Activated CD4-positive, alpha-beta T cell treated with anti-CD3 and anti-CD28 coated beads for 36 hours (primary cell): ENCODE results near the gene SLC35F1. TPM values are rescaled to one million over a fixed set of nuclear protein-coding genes. Genes with fewer than 3 reads are reported as not detected.

ENCODE experiments used
- ATAC-seq: fragments of 200-7000 bp; cut with Tn5 transposase; one replicate; pipeline ENCODE4 v1.10.0; 2021; ENCODE audit warnings: mild to moderate bottlenecking, moderate library complexity
- CTCF ChIA-PET: fragments of 350-600 bp; sonication (Branson Sonifier 250); formaldehyde crosslinking; loops from one replicate; lab custom pipeline; 2021; ENCODE audit warnings: antibody characterized with exemption; lab: Charles Lee
- POLR2A ChIA-PET: fragments of 350-600 bp; sonication (Branson Sonifier 250); formaldehyde crosslinking; loops from one replicate; lab custom pipeline; 2021; ENCODE audit warnings: antibody characterized with exemption, inconsistent platforms; lab: Charles Lee
- DNase-seq: peaks from one replicate; pipeline ENCODE4 v3.0.0-alpha.2; 2020
- H3K27ac Mint-ChIP-seq: one replicate; pipeline ENCODE4 v1.8.0; 2021; ENCODE audit warnings: mixed read lengths
- H3K27me3 Mint-ChIP-seq: one replicate; pipeline ENCODE4 v1.8.0; 2021; ENCODE audit warnings: mixed read lengths
- H3K36me3 Mint-ChIP-seq: one replicate; pipeline ENCODE4 v1.8.0; 2021; ENCODE audit warnings: low read depth, mixed read lengths
- H3K4me1 Mint-ChIP-seq: one replicate; pipeline ENCODE4 v1.8.0; 2021; ENCODE audit warnings: mixed read lengths
- H3K4me3 Mint-ChIP-seq: one replicate; pipeline ENCODE4 v1.8.0; 2021; ENCODE audit warnings: mild to moderate bottlenecking, moderate library complexity, mixed read lengths
- H3K9me3 Mint-ChIP-seq: one replicate; pipeline ENCODE4 v1.8.0; 2021; ENCODE audit warnings: low read depth, mixed read lengths
- intact Hi-C, 2 experiments: fragments of 100-400 bp; cut with DNase I in 1 of 2; cut with micrococcal nuclease in 1 of 2; formaldehyde crosslinking; loops; one replicate each; pipeline versions ENCODE4 v1.14.2 to v1.15.1; 2022 to 2024; cut with DNase I, micrococcal nuclease
- total RNA-seq, 2 experiments: library from RNA; stranded (reverse); gene quantifications; one replicate each; pipeline ENCODE4 v1.2.3, GENCODE V29; 2021

SLC35F1 gene
- total RNA-seq, 2 experiments from 2014 or later: 0.18 to 0.23 TPM

- H3K36me3 Mint-ChIP-seq: no peaks in the 10 kb centered on the region
- no peaks in the 10 kb centered on the region for H3K4me1 Mint-ChIP-seq
- H3K27me3 Mint-ChIP-seq: no peaks in the 10 kb centered on the region
- POLR2A ChIA-PET: no interaction called here
- H3K4me3 Mint-ChIP-seq: no peak overlapping the region
- H3K27ac Mint-ChIP-seq: no peak overlapping the region
- ATAC-seq (no peak), DNase-seq (no peak)
- intact Hi-C loops: no loop called here
- no peaks in the 10 kb centered on the region for H3K9me3 Mint-ChIP-seq
- CTCF ChIA-PET: interaction anchor here (1.1 kb wide), 1 partner anchor 461 kb away, joined by 3 read pairs; no protein-coding TSS in a partner anchor
These were observed 413.0 kb downstream of the SLC35F1 start for GRCh38 chr6:118319894-118320649.

- H3K27me3 Mint-ChIP-seq: no peaks in the 10 kb centered on the region
- H3K4me1 Mint-ChIP-seq: no peaks in the 10 kb centered on the region
- H3K4me3 Mint-ChIP-seq: no peak overlapping the region
- no peak overlapping the region for H3K27ac Mint-ChIP-seq
- no peaks in the 10 kb centered on the region for H3K9me3 Mint-ChIP-seq
- CTCF ChIA-PET: interaction anchor here (0.6 to 1.1 kb wide), 2 partner anchors 459 to 460 kb away, joined by 3 read pairs; no protein-coding TSS in a partner anchor
- intact Hi-C loops: no loop called here
- no peaks in the 10 kb centered on the region for H3K36me3 Mint-ChIP-seq
- POLR2A ChIA-PET: no interaction called here
- ATAC-seq (no peak), DNase-seq (no peak)
These were observed 413.6 kb downstream of the SLC35F1 start for GRCh38 chr6:118320652-118321051.

GRCh38 chr6:118324116-118324515, 417.1 kb downstream of the SLC35F1 start:
- no peaks in the 10 kb centered on the region for H3K27me3 Mint-ChIP-seq
- ChIA-PET POLR2A (no interaction called here), CTCF (no interaction called here)
- H3K9me3 Mint-ChIP-seq: no peaks in the 10 kb centered on the region
- intact Hi-C loops: no loop called here
- DNase-seq (no peak), ATAC-seq (no peak)
- H3K36me3 Mint-ChIP-seq: no peaks in the 10 kb centered on the region
- H3K27ac Mint-ChIP-seq: no peak overlapping the region
- H3K4me1 Mint-ChIP-seq: no peaks in the 10 kb centered on the region
- H3K4me3 Mint-ChIP-seq: no peak overlapping the region

- no peak overlapping the region for H3K4me3 Mint-ChIP-seq
- intact Hi-C loops: no loop called here
- CTCF ChIA-PET: interaction anchor here (0.8 kb wide), 1 partner anchor 857 kb away, joined by 3 read pairs; no protein-coding TSS in a partner anchor
- no peaks in the 10 kb centered on the region for H3K4me1 Mint-ChIP-seq
- DNase-seq (no peak), ATAC-seq (no peak)
- no peaks in the 10 kb centered on the region for H3K9me3 Mint-ChIP-seq
- H3K27me3 Mint-ChIP-seq: no peaks in the 10 kb centered on the region
- no peak overlapping the region for H3K27ac Mint-ChIP-seq
- POLR2A ChIA-PET: no interaction called here
- H3K36me3 Mint-ChIP-seq: no peaks in the 10 kb centered on the region
These were observed 418.3 kb downstream of the SLC35F1 start for GRCh38 chr6:118325220-118325860.

- H3K27ac Mint-ChIP-seq: no peak overlapping the region
- CTCF ChIA-PET: no interaction called here
- ATAC-seq: no peak
- no peaks in the 10 kb centered on the region for H3K9me3 Mint-ChIP-seq
- H3K27me3 Mint-ChIP-seq: no peaks in the 10 kb centered on the region
- POLR2A ChIA-PET: no interaction called here
- H3K4me3 Mint-ChIP-seq: no peak overlapping the region
- intact Hi-C loops: no loop called here
- no peak for DNase-seq
- no peaks in the 10 kb centered on the region for H3K4me1 Mint-ChIP-seq
- no peaks in the 10 kb centered on the region for H3K36me3 Mint-ChIP-seq
These were observed 419.6 kb downstream of the SLC35F1 start for GRCh38 chr6:118326712-118327111.

- POLR2A ChIA-PET: no interaction called here
These were observed 420.2 kb downstream of the SLC35F1 start for GRCh38 chr6:118327237-118327636.

GRCh38 chr6:118333772-118334171, 426.7 kb downstream of the SLC35F1 start:
- Mint-ChIP-seq H3K36me3 (no peaks in the 10 kb centered on the region), H3K27me3 (no peaks in the 10 kb centered on the region), H3K27ac (no peak overlapping the region), H3K4me1 (no peaks in the 10 kb centered on the region), H3K9me3 (peaks cover 10% of the 10 kb centered on the region), H3K4me3 (no peak overlapping the region)
- CTCF ChIA-PET: no interaction called here
- DNase-seq: no peak
- POLR2A ChIA-PET: no interaction called here
- no peak for ATAC-seq
- intact Hi-C loops: no loop called here

More at GRCh38 chr6:118327237-118327636, 420.2 kb downstream of the SLC35F1 start:
- H3K27ac Mint-ChIP-seq: no peak overlapping the region
- DNase-seq (no peak), ATAC-seq (no peak)
- intact Hi-C loops: no loop called here
- H3K9me3 Mint-ChIP-seq: no peaks in the 10 kb centered on the region
- no peaks in the 10 kb centered on the region for H3K27me3 Mint-ChIP-seq
- CTCF ChIA-PET: interaction anchor here (1.1 kb wide), 1 partner anchor 16 kb away, joined by 3 read pairs; no protein-coding TSS in a partner anchor
- no peaks in the 10 kb centered on the region for H3K36me3 Mint-ChIP-seq
- H3K4me3 Mint-ChIP-seq: no peak overlapping the region
- no peaks in the 10 kb centered on the region for H3K4me1 Mint-ChIP-seq

GRCh38 chr6:118334634-118335033, 427.6 kb downstream of the SLC35F1 start:
- DNase-seq (no peak), ATAC-seq (no peak)
- Mint-ChIP-seq H3K27me3 (no peaks in the 10 kb centered on the region), H3K4me3 (no peak overlapping the region), H3K4me1 (no peaks in the 10 kb centered on the region), H3K27ac (no peak overlapping the region), H3K9me3 (peaks cover 14% of the 10 kb centered on the region), H3K36me3 (no peaks in the 10 kb centered on the region)
- intact Hi-C loops: no loop called here
- POLR2A ChIA-PET: no interaction called here
- CTCF ChIA-PET: no interaction called here

GRCh38 chr6:118335325-118335816, 428.3 kb downstream of the SLC35F1 start:
- no peak overlapping the region for H3K27ac Mint-ChIP-seq
- intact Hi-C loops: no loop called here
- no peaks in the 10 kb centered on the region for H3K4me1 Mint-ChIP-seq
- ChIA-PET POLR2A (no interaction called here), CTCF (no interaction called here)
- H3K36me3 Mint-ChIP-seq: no peaks in the 10 kb centered on the region
- H3K27me3 Mint-ChIP-seq: no peaks in the 10 kb centered on the region
- peaks cover 17% of the 10 kb centered on the region for H3K9me3 Mint-ChIP-seq
- ATAC-seq (no peak), DNase-seq (no peak)
- no peak overlapping the region for H3K4me3 Mint-ChIP-seq

GRCh38 chr6:118344014-118344670, 437.1 kb downstream of the SLC35F1 start:
- DNase-seq (no peak), ATAC-seq (no peak)
- intact Hi-C loops: no loop called here
- Mint-ChIP-seq H3K27me3 (no peaks in the 10 kb centered on the region), H3K27ac (no peak overlapping the region), H3K9me3 (peaks cover 29% of the 10 kb centered on the region), H3K4me3 (no peak overlapping the region), H3K4me1 (no peaks in the 10 kb centered on the region), H3K36me3 (no peaks in the 10 kb centered on the region)
- POLR2A ChIA-PET: no interaction called here
- CTCF ChIA-PET: interaction anchor here (1.2 kb wide), 1 partner anchor 11 kb away, joined by 4 read pairs; no protein-coding TSS in a partner anchor

GRCh38 chr6:118350881-118351430, 443.9 kb downstream of the SLC35F1 start:
- Mint-ChIP-seq H3K27ac (no peak overlapping the region), H3K9me3 (no peaks in the 10 kb centered on the region), H3K4me1 (peaks cover 5% of the 10 kb centered on the region), H3K27me3 (no peaks in the 10 kb centered on the region), H3K36me3 (no peaks in the 10 kb centered on the region), H3K4me3 (no peak overlapping the region)
- intact Hi-C loops: no loop called here
- no peak for ATAC-seq
- CTCF ChIA-PET: interaction anchor here (1.0 kb wide), 1 partner anchor 185 kb away, joined by 3 read pairs; no protein-coding TSS in a partner anchor
- POLR2A ChIA-PET: no interaction called here
- DNase-seq: no peak
